Prostate gland (tissue), 2 donors: ENCODE measurements around the gene AP1G2. TPM values are rescaled to one million over a fixed set of nuclear protein-coding genes. Genes with fewer than 3 reads are reported as not detected.
A peak's percentile ranks its signal among the peaks of the same experiment; 100 is the strongest.

ENCODE experiments used
- DNase-seq: peaks from one replicate; pipeline ENCODE4 v3.0.0-alpha.2; 2019; ENCODE audit warnings: low spot score
- H3K27ac ChIP-seq, 2 donors: fragments of 200-600 bp; sonication (generic); 2 replicates each; pipeline ENCODE4 v1.5.1; 2017 to 2019
- H3K27me3 ChIP-seq: fragments of 200-600 bp; sonication (generic); replicated peaks from 2 replicates; pipeline ENCODE4 v1.5.1; 2019; ENCODE audit not compliant: insufficient read depth
- H3K36me3 ChIP-seq, 2 donors: fragments of 200-600 bp; sonication (generic); 1 replicate in 1 of 2; 2 replicates in 1 of 2; pipeline versions ENCODE4 v1.5.1 to v1.8.1; 2017 to 2019
- H3K4me1 ChIP-seq: fragments of 200-600 bp; sonication (generic); replicated peaks from 2 replicates; pipeline ENCODE4 v1.5.1; 2019
- H3K4me3 ChIP-seq, 2 donors: fragments of 200-600 bp; sonication (generic); 2 replicates each; pipeline ENCODE4 v1.5.1; 2017 to 2019
- H3K9me3 ChIP-seq: fragments of 200-600 bp; sonication (generic); 2 replicates; pipeline ENCODE4 v1.5.1; 2017
- CTCF ChIP-seq, 4 experiments: fragments of 200-600 bp in 2 of 4; fragments of 450-650 bp in 2 of 4; sonication (generic) in 2 of 4; IDR thresholded peaks; 1 replicate in 3 of 4; 2 replicates in 1 of 4; pipeline ENCODE4 v1.5.1; 2016 to 2019; ENCODE audit warnings: antibody characterized with exemption in 4 of 4, mild to moderate bottlenecking in 2 of 4, moderate library complexity in 2 of 4
- POLR2A ChIP-seq: fragments of 450-650 bp; IDR thresholded peaks from one replicate; pipeline ENCODE4 v1.6.1; 2016; ENCODE audit warnings: antibody characterized with exemption, mild to moderate bottlenecking
- POLR2AphosphoS5 ChIP-seq: sonication (generic); formaldehyde crosslinking; IDR thresholded peaks from one replicate; pipeline ENCODE4 v1.6.1; 2017; ENCODE audit warnings: antibody characterized with exemption
- WGBS: methylation state at CpG from one replicate; pipeline ENCODE4 v1.1.5; 2018; 5-methylcytosine and 5-hydroxymethylcytosine counted together
- intact Hi-C: fragments of 100-400 bp; cut with DNase I; formaldehyde crosslinking; loops from one replicate; pipeline ENCODE4 v1.14.2; 2022
- total RNA-seq, 2 donors: library from RNA; depleted of rRNA; stranded (reverse); fragments of >200 nt; gene quantifications; one replicate each; pipeline ENCODE4 v1.1.0, GENCODE V29; 2016

Gene AP1G2
- total RNA-seq, 2 donors from 2014 or later = 95.3 to 134 TPM

- Histone ChIP-seq H3K4me1 (no peaks in the 10 kb centered on the region), H3K4me3 (no peak overlapping the region), H3K36me3 (no peaks in the 10 kb centered on the region), H3K9me3 (no peaks in the 10 kb centered on the region), H3K27me3 (no peaks in the 10 kb centered on the region), H3K27ac (no peak overlapping the region)
- no peak for TF ChIP-seq POLR2AphosphoS5
- no peak for TF ChIP-seq CTCF (IDR thresholded peaks at IDR 0.05)
- no peak for TF ChIP-seq POLR2A
- intact Hi-C loops = loop anchor here (5.0 to 10.0 kb wide), 2 partner anchors 88 to 240 kb away; partner anchors contain the start of gene PABPN1
- no peak for DNase-seq
- WGBS = 87% methylated on average over 7 of the region's 7 CpGs
These were observed 2.7 kb downstream of the AP1G2 start for GRCh38 chr14:23564876-23565275.

- TF ChIP-seq CTCF (IDR thresholded peaks at IDR 0.05) = no peak
- TF ChIP-seq POLR2AphosphoS5 = no peak
- TF ChIP-seq POLR2A = no peak
- Histone ChIP-seq H3K27me3 (no peaks in the 10 kb centered on the region), H3K36me3 (no peaks in the 10 kb centered on the region), H3K9me3 (no peaks in the 10 kb centered on the region), H3K4me1 (no peaks in the 10 kb centered on the region), H3K27ac (no peak overlapping the region), H3K4me3 (no peak overlapping the region)
- intact Hi-C loops = loop anchor here (5.0 to 10.0 kb wide), 2 partner anchors 87 to 239 kb away; partner anchors contain the start of gene PABPN1
- no peak for DNase-seq
- WGBS = 88% methylated on average over 13 of the region's 13 CpGs
These were observed 3.3 kb downstream of the AP1G2 start for GRCh38 chr14:23564181-23564812.

GRCh38 chr14:23563473-23564180 lies 4.0 kb downstream of the AP1G2 start:
- Histone ChIP-seq H3K36me3 (no peaks in the 10 kb centered on the region), H3K4me3 (no peak overlapping the region), H3K4me1 (no peaks in the 10 kb centered on the region), H3K27ac (no peak overlapping the region), H3K9me3 (no peaks in the 10 kb centered on the region), H3K27me3 (no peaks in the 10 kb centered on the region)
- 83% methylated on average over 14 of the region's 14 CpGs for WGBS
- no peak for DNase-seq
- TF ChIP-seq CTCF (IDR thresholded peaks at IDR 0.05) = no peak
- TF ChIP-seq POLR2AphosphoS5 = no peak
- TF ChIP-seq POLR2A = no peak
- intact Hi-C loops = loop anchor here (5.0 to 10.0 kb wide), 2 partner anchors 86 to 239 kb away; partner anchors contain the start of gene PABPN1

- no peak overlapping the region for H3K27ac ChIP-seq
- peak; percentile 70 to 88 (median 80) for TF ChIP-seq CTCF (IDR thresholded peaks at IDR 0.05)
- TF ChIP-seq POLR2A = no peak
- TF ChIP-seq POLR2AphosphoS5 = no peak
- H3K36me3 ChIP-seq = no peaks in the 10 kb centered on the region
- no peaks in the 10 kb centered on the region for H3K27me3 ChIP-seq
- H3K9me3 ChIP-seq = no peaks in the 10 kb centered on the region
- intact Hi-C loops = loop anchor here (5.0 to 10.0 kb wide), 2 partner anchors 86 to 238 kb away; partner anchors contain the start of gene PABPN1
- H3K4me3 ChIP-seq = no peak overlapping the region
- no peaks in the 10 kb centered on the region for H3K4me1 ChIP-seq
- no peak for DNase-seq
- WGBS = 85% methylated on average over 2 of the region's 2 CpGs
These were observed 4.6 kb downstream of the AP1G2 start for GRCh38 chr14:23562822-23563472.
